GM19468 (cell line): ENCODE results near the gene LRCOL1.
"Not testable (repeated sequence)": the region's sequence is repeated elsewhere in the genome, so short reads cannot be mapped to it uniquely, and the experiment has no call there.

Experiments used
- ATAC-seq: cut with Tn5 transposase; IDR thresholded peaks from one replicate; pipeline ENCODE4 v1.9.1; 2021; ENCODE audit warnings: mild to moderate bottlenecking, moderate library complexity, moderate number of reproducible peaks; ENCODE audit not compliant: unreplicated experiment; ENCODE audit errors: extremely low read depth

Gene LRCOL1

DNA sequence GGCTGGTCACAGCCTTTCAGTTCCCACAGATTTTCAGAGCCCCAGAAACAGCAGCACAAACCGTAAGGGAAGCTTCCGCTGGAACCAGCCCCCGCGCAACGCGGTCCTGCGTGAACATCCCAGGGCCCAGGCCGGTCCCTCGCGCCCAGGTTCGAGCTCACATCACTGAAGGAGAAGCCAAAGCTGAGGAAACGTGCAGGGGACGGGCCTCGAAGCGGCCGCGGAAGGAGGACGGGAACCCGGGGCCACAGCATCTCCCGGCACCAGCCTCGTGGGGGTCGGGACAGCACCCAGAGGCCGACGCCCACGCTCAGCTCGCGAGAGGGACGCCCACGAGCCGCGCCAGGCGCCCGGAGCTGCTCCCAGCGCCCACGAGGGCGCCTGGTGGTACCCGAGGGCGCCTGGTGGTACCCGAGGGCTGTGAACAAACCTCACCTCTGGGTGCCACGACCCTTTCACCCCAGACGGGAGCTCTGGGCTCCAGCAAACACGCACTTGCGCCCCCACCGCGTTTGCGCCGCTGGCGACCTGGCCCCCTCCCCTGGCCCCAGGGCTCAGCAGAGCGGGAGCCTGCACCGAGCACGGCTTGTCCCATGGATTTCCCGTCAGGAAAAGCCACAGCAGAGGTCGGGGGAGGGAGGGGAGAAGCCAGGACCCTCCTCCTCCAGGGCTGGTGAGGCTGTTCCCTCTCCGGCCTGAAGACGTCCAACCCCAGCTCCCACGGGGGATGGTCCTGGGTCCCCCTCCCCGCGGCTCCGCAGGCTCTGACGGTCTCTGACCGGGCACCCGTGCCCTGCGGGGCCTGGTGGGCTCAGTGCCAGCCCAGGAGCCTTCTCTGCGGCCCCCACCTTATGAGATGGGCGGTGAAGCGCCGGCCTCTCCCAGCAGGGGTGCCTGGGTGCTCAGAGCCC is 6.9 kb downstream of the LRCOL1 start:
- ATAC-seq, result no peak

DNA sequence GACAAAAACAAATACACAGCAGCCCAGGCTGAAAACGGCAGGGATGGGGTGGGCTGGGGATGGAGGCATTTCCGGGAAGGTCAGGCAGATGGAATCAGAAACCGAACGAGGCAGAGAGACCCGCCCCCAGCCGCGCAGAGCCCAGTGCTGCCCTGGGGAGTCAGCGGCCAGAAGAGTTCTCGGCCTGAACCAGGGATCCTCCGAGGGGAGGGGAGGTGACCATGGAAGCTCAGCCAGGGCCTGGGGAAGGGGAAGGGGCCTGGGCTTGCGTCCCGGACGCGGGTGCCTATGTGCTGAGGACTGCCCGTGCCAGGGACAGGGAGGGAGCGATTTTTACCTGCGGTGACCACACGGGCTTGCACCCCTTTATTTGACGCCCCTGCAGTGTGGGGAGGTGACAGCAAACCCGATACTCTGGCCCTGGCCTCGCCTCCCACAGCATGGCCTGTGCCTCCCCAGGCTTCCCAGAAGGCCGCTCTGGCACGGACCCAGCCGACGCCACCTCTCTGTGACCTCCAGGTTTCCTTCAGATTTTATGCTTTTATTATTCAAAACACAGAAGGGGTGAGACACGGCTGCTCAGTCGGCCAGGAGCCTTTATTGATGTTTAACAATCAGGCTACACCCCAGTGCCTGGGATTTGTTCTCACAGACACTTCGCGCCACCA is 7.7 kb downstream of the LRCOL1 start:
- ATAC-seq, result no peak

- no peak for ATAC-seq
Observed at GRCh38 chr12:132601171-132601883, 9.1 kb downstream of the LRCOL1 start.

GRCh38 chr12:132600048-132601032 is 10.0 kb downstream of the LRCOL1 start:
- no peak for ATAC-seq

GRCh38 chr12:132599502-132599901 is 10.9 kb downstream of the LRCOL1 start:
- ATAC-seq, result not testable (repeated sequence)

DNA sequence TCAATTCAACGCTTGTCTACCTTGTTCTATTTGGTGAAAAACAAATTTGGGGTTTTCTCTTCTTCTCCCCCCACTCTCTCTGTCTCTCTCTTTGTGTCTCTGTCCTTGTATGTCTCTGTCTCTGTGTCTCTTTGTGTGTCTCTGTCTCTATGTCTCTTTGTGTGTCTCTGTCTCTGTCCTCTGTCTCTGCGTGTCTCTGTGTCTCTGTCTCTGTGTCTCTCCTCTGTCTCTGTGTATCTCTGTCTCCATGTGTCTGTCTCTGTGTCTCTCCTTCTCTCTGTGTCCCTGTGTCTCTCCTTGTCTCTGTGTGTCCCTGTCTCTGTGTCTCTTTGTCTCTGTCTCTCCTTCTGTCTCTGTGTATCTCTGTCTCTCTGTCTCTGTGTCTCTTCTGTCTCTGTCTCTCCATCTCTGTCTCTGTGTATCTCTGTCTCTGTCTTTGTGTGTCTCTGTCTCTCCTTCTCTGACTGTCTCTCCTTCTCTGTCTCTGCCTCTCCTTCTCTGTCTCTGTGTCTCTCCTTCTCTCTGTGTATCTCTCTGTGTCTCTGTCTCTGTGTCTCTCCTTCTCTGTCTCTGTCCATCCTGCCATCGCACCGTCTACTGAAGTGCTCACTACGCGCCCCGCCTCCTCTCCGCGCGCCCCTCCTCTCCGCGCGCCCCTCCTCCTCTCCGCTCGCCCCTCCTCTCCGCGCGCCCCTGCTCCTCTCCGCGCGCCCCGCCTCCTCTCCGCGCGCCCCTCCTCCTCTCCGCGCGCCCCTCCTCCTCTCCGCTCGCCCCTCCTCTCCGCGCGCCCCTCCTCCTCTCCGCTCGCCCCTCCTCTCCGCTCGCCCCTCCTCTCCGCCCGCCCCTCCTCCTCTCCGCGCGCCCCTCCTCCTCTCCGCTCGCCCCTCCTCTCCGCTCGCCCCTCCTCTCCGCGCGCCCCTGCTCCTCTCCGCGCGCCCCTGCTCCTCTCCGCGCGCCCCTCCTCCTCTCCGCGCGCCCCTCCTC is 12.8 kb downstream of the LRCOL1 start:
- ATAC-seq, result no peak

GRCh38 chr12:132596016-132596415 is 14.4 kb downstream of the LRCOL1 start:
- ATAC-seq, result no peak

- no peak for ATAC-seq
Observed at GRCh38 chr12:132595183-132595582, 15.2 kb downstream of the LRCOL1 start.

DNA sequence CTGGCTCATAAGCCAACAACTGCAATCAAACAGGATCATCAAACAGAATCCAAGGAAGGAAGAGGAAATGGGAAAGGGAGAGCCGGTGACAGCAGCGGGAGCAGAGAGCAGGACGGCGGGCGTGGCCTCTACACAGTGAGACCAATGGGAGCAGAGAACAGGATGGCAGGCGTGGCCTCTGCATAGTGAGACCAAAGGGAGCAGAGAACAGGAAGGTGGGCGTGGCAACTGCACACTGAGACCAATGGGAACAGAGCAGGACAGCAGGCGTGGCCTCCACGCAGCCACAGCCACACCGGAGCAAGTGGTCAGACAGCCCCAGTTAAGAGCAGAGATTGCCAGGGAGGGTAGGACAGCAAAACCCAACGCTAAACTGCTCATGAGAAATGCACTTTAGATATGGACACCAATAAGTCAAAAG is 16.4 kb downstream of the LRCOL1 start:
- ATAC-seq, result peak; percentile 39

- no peak for ATAC-seq
Observed at GRCh38 chr12:132593521-132593920, 16.9 kb downstream of the LRCOL1 start.

- no peak for ATAC-seq
Observed at GRCh38 chr12:132593071-132593470, 17.3 kb downstream of the LRCOL1 start.

DNA sequence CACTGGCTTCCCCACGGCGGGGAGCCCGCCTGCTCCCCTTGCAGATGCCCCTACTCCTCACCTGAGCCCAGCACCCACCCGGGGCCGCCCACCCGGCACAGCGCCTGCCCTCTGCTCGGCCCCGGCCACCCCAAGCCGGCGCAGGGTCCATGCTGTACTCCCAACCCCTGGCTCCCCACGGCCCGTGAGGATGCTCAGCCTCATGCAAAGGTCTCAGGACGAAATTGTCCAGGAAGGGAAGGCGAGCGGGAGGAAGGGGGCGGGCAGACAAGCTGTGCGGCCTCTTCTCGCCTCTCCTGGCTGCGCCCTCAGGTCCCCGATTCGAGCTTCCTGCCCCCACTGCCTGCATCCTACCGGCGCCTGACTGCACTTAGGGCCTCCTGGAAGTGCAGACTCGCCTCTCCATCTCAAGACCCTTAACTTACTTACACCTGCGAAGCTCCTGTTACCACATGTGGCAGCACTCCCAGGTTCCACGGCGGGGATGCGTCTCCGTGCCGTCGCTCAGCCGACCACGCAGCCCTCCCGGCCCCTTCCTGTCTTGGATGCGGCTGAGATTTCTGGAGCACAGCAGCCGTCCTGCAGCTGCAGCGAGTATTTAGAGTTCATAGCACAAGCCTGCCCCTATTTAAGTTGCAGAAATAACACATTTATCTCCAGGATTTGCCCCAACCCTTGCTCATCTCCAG is 18.0 kb downstream of the LRCOL1 start:
- ATAC-seq, result no peak

- no peak for ATAC-seq
Observed at GRCh38 chr12:132591107-132591935, 19.1 kb downstream of the LRCOL1 start.

- no peak for ATAC-seq
Observed at GRCh38 chr12:132588821-132589669, 21.3 kb downstream of the LRCOL1 start.

DNA sequence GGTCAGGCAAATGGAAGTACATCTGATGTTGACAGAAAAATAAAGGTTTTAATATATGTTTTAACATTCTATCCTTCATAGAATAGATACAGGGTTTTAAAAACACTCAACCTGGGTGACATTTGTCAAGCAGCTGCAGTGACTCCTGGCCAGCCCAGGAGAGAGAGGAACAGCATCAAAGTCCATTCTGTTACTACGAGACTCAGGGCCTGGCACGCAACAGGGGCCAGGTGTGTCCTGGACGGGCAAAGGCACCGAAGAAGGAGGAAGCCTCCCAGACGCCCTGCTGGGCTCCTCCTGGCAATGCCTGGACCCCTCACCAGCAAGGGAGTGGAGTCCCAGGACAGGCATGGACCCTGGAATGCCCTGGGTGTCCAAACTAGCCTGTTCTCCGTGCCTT is 22.1 kb downstream of the LRCOL1 start:
- no peak for ATAC-seq

DNA sequence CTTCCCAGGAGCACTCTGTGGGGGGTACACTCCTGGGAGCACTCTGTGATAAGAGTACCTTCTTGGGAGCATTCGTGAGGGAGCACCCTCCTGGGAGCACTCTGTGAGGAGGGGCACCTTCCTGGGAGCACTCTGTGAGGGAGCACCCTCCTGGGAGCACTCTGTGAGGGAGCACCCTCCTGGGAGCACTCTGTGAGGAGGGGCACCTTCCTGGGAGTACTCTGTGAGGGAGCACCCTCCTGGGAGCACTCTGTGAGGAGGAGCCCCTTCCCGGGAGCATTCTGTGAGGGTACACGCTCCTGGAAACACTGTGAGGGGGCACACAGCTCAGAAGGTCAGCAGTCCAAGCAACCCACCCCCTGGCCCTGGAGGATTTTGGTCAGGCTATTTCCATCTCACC is 22.6 kb downstream of the LRCOL1 start:
- ATAC-seq, result no peak
